Central memory CD8-positive, alpha-beta T cell (primary cell): ENCODE measurements around the gene UBE2E2.

Experiments
- ATAC-seq: fragments of 150-1000 bp; cut with Tn5 transposase; replicated peaks from 2 replicates; pipeline ENCODE4 v1.10.0; 2022; ENCODE audit warnings: mild to moderate bottlenecking, moderate FRiP score, moderate number of reproducible peaks; ENCODE audit not compliant: poor library complexity, severe bottlenecking; ENCODE audit errors: extremely low read depth
- DNase-seq, 2 donors: peaks; one replicate each; pipeline ENCODE4 v3.0.0; 2021; ENCODE audit warnings: low spot score in 2 of 2
- H3K27ac Mint-ChIP-seq: one replicate; pipeline ENCODE4 v1.8.0; 2022; ENCODE audit warnings: low read depth, mild to moderate bottlenecking, moderate library complexity, mixed read lengths
- H3K27me3 Mint-ChIP-seq: one replicate; pipeline ENCODE4 v1.8.0; 2022; ENCODE audit warnings: mixed read lengths
- H3K36me3 Mint-ChIP-seq: one replicate; pipeline ENCODE4 v1.8.0; 2022; ENCODE audit warnings: mild to moderate bottlenecking, moderate library complexity, mixed read lengths; ENCODE audit not compliant: insufficient read depth
- H3K4me1 Mint-ChIP-seq: one replicate; pipeline ENCODE4 v1.8.0; 2022; ENCODE audit warnings: mixed read lengths
- H3K4me3 Mint-ChIP-seq: one replicate; pipeline ENCODE4 v1.8.0; 2022; ENCODE audit warnings: mild to moderate bottlenecking, moderate library complexity, mixed read lengths
- H3K9me3 Mint-ChIP-seq: one replicate; pipeline ENCODE4 v1.8.0; 2022; ENCODE audit warnings: mixed read lengths

UBE2E2 gene

GRCh38 chr3:23372285-23372684, 169.2 kb downstream of the UBE2E2 start:
- ATAC-seq (no peak), DNase-seq (no peak)
- Mint-ChIP-seq H3K27ac (no peak overlapping the region), H3K4me3 (no peak overlapping the region), H3K27me3 (no peaks in the 10 kb centered on the region), H3K4me1 (no peaks in the 10 kb centered on the region), H3K36me3 (no peaks in the 10 kb centered on the region), H3K9me3 (no peaks in the 10 kb centered on the region)

DNA sequence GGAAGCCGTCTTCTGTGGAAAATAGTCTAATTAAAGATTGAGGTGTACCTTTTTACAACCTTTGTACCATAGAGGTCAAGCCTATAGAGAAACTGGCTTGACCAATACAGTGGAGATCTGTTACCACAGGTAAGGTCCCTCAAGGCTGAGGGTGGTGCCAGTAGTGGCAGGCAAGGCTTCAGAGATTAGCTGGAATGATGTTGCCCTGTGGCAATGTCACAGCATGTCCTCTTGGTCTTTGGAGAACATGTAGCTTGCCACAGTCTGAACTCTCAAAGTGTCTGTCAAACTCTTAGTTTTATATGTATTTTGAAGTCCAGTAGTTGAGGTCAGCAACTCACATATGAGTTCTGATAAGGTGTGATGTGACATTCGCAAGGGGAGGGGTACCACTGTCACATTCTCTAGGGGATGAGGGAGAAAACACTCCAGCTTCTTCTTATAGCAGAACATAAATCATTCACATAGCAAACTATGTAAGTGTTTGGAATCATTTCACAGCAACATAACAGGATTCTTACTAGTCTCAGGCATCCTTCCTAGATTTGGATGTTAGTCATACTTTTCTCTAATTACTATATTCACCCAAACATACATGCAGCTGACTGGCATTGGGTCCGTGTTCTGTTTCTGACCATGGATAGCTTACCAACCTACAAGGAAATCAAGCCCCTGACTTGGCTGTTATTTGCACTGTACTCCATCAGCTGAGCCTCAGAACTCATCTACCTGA, 173.6 kb downstream of the UBE2E2 start:
- DNase-seq: no peak
- H3K9me3 Mint-ChIP-seq: no peaks in the 10 kb centered on the region
- H3K27me3 Mint-ChIP-seq: no peaks in the 10 kb centered on the region
- no peak for ATAC-seq
- no peaks in the 10 kb centered on the region for H3K36me3 Mint-ChIP-seq
- no peak overlapping the region for H3K27ac Mint-ChIP-seq
- no peaks in the 10 kb centered on the region for H3K4me1 Mint-ChIP-seq
- H3K4me3 Mint-ChIP-seq: no peak overlapping the region

- Mint-ChIP-seq H3K27ac (no peak overlapping the region), H3K9me3 (no peaks in the 10 kb centered on the region), H3K4me1 (no peaks in the 10 kb centered on the region), H3K36me3 (no peaks in the 10 kb centered on the region), H3K4me3 (no peak overlapping the region), H3K27me3 (no peaks in the 10 kb centered on the region)
- ATAC-seq (no peak), DNase-seq (no peak)
Measured at GRCh38 chr3:23377928-23378672, 175.0 kb downstream of the UBE2E2 start.

GRCh38 chr3:23383875-23384274, 180.7 kb downstream of the UBE2E2 start:
- peaks cover 4% of the 10 kb centered on the region for H3K9me3 Mint-ChIP-seq
- H3K4me3 Mint-ChIP-seq: no peak overlapping the region
- DNase-seq (no peak), ATAC-seq (no peak)
- no peaks in the 10 kb centered on the region for H3K4me1 Mint-ChIP-seq
- peaks cover 6% of the 10 kb centered on the region for H3K27me3 Mint-ChIP-seq
- no peak overlapping the region for H3K27ac Mint-ChIP-seq
- no peaks in the 10 kb centered on the region for H3K36me3 Mint-ChIP-seq

DNA sequence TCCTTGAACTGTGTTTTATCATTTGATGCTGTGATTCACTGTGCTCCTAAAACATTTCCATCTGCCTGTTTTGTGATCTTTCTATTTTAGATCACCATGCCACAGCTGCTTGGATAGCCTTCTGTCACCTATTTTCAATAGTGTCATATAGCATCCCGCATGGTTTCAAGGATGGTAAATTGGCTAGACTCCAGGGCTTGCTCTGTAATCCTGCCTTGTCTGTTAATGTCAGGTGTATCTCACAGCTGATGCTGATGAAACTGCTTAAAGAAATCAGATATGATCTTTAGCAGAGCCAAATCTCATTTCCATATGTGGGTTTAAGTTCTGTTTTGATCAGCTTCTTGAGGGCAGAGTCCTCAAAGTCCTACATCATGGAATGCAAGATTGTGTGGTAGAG, 182.2 kb downstream of the UBE2E2 start:
- Mint-ChIP-seq H3K36me3 (no peaks in the 10 kb centered on the region), H3K27me3 (peaks cover 6% of the 10 kb centered on the region), H3K4me1 (no peaks in the 10 kb centered on the region), H3K27ac (no peak overlapping the region), H3K9me3 (peaks cover 4% of the 10 kb centered on the region), H3K4me3 (no peak overlapping the region)
- DNase-seq (no peak), ATAC-seq (no peak)

GRCh38 chr3:23387286-23387918, 184.3 kb downstream of the UBE2E2 start:
- DNase-seq (no peak), ATAC-seq (no peak)
- Mint-ChIP-seq H3K4me3 (no peak overlapping the region), H3K27ac (no peak overlapping the region), H3K9me3 (peaks cover 4% of the 10 kb centered on the region), H3K4me1 (no peaks in the 10 kb centered on the region), H3K36me3 (no peaks in the 10 kb centered on the region), H3K27me3 (peaks cover 6% of the 10 kb centered on the region)

DNA sequence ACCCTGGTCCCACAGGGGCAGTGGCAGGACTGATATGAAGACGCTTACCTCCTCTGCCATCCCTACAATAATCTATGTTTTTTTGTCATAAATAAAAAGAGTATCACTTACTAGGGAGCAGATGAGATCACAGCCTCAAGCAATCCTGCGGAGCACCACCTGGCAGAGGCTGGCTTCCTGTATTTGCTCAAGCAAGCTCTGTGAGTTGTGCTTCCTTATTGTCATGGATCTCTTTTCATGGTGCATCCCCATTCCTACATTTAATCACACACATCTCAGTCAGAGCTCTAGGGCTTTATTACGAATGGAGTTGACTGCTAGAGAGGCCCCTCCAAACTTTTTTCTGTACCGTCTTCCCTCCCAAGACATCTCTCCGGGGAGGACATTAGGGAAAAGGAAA, 186.0 kb downstream of the UBE2E2 start:
- no peak for DNase-seq
- H3K36me3 Mint-ChIP-seq: no peaks in the 10 kb centered on the region
- H3K4me3 Mint-ChIP-seq: no peak overlapping the region
- no peaks in the 10 kb centered on the region for H3K4me1 Mint-ChIP-seq
- no peak overlapping the region for H3K27ac Mint-ChIP-seq
- no peak for ATAC-seq
- peaks cover 6% of the 10 kb centered on the region for H3K27me3 Mint-ChIP-seq
- peaks cover 4% of the 10 kb centered on the region for H3K9me3 Mint-ChIP-seq

GRCh38 chr3:23389686-23390085, 186.6 kb downstream of the UBE2E2 start:
- DNase-seq (no peak), ATAC-seq (no peak)
- Mint-ChIP-seq H3K27ac (no peak overlapping the region), H3K9me3 (peaks cover 4% of the 10 kb centered on the region), H3K4me3 (no peak overlapping the region), H3K36me3 (no peaks in the 10 kb centered on the region), H3K4me1 (no peaks in the 10 kb centered on the region), H3K27me3 (peaks cover 6% of the 10 kb centered on the region)

GRCh38 chr3:23390446-23390845, 187.3 kb downstream of the UBE2E2 start:
- Mint-ChIP-seq H3K4me3 (no peak overlapping the region), H3K36me3 (no peaks in the 10 kb centered on the region), H3K9me3 (no peaks in the 10 kb centered on the region), H3K4me1 (no peaks in the 10 kb centered on the region), H3K27ac (no peak overlapping the region), H3K27me3 (peaks cover 1% of the 10 kb centered on the region)
- ATAC-seq (no peak), DNase-seq (no peak)

- no peaks in the 10 kb centered on the region for H3K36me3 Mint-ChIP-seq
- H3K27me3 Mint-ChIP-seq: no peaks in the 10 kb centered on the region
- ATAC-seq (no peak), DNase-seq (no peak)
- H3K4me3 Mint-ChIP-seq: no peak overlapping the region
- H3K9me3 Mint-ChIP-seq: no peaks in the 10 kb centered on the region
- no peak overlapping the region for H3K27ac Mint-ChIP-seq
- H3K4me1 Mint-ChIP-seq: no peaks in the 10 kb centered on the region
Measured at GRCh38 chr3:23390989-23391553, 187.9 kb downstream of the UBE2E2 start.

- Mint-ChIP-seq H3K4me3 (no peak overlapping the region), H3K36me3 (no peaks in the 10 kb centered on the region), H3K9me3 (no peaks in the 10 kb centered on the region), H3K27me3 (no peaks in the 10 kb centered on the region), H3K4me1 (no peaks in the 10 kb centered on the region), H3K27ac (no peak overlapping the region)
- ATAC-seq: no peak
- no peak for DNase-seq
Measured at GRCh38 chr3:23395115-23395514, 192.0 kb downstream of the UBE2E2 start.

DNA sequence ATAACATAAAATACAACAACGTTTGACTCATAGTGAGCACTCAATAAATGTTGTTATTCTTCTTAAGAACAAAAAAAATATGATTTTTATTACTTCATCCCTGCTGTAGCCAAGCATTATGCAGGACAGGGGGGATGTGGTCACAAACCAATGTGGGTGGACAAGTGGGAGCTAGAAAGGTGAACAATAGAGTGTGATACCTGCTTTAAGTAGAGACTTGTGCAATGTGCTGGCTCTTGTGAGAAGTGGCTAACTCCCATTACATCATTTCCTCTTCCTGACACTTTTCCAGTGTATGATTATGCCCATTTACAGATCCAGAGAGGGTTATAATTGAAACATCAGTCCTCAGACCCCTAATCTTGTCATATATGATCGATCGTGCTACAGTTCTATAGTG, 193.6 kb downstream of the UBE2E2 start:
- Mint-ChIP-seq H3K27ac (no peak overlapping the region), H3K4me1 (no peaks in the 10 kb centered on the region), H3K27me3 (no peaks in the 10 kb centered on the region), H3K4me3 (no peak overlapping the region), H3K36me3 (no peaks in the 10 kb centered on the region), H3K9me3 (no peaks in the 10 kb centered on the region)
- ATAC-seq: no peak
- no peak for DNase-seq

- no peak overlapping the region for H3K27ac Mint-ChIP-seq
- H3K9me3 Mint-ChIP-seq: no peaks in the 10 kb centered on the region
- DNase-seq (no peak), ATAC-seq (no peak)
- H3K4me3 Mint-ChIP-seq: no peak overlapping the region
- H3K27me3 Mint-ChIP-seq: no peaks in the 10 kb centered on the region
- no peaks in the 10 kb centered on the region for H3K36me3 Mint-ChIP-seq
- no peaks in the 10 kb centered on the region for H3K4me1 Mint-ChIP-seq
Measured at GRCh38 chr3:23399221-23399620, 196.1 kb downstream of the UBE2E2 start.
